ENCODE data around the gene ETS1.

DNA sequence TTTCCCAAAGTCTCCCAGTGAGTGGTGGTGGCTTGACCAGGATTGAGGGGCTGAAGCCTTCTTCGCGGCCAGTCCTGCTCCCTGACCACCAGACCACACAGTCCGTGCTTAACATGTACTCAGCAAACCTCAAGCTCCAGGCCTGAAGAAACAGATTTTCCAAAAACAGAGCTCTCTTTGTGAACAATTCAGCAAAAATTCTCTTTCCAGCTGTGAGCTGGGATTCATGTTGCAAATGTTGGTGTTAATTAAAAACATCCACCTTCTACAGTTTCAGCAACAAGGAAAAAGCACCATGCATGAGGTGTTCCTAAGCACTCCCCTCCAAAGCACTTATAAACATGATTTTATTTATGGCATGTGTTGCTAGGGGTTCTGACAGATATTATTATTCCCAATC, 129.5 kb downstream of the ETS1 start:
- TF ChIP-seq, protein P1, sequence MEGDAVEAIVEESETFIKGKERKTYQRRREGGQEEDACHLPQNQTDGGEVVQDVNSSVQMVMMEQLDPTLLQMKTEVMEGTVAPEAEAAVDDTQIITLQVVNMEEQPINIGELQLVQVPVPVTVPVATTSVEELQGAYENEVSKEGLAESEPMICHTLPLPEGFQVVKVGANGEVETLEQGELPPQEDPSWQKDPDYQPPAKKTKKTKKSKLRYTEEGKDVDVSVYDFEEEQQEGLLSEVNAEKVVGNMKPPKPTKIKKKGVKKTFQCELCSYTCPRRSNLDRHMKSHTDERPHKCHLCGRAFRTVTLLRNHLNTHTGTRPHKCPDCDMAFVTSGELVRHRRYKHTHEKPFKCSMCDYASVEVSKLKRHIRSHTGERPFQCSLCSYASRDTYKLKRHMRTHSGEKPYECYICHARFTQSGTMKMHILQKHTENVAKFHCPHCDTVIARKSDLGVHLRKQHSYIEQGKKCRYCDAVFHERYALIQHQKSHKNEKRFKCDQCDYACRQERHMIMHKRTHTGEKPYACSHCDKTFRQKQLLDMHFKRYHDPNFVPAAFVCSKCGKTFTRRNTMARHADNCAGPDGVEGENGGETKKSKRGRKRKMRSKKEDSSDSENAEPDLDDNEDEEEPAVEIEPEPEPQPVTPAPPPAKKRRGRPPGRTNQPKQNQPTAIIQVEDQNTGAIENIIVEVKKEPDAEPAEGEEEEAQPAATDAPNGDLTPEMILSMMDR (IDR thresholded peaks at IDR 0.05) = no peak
- TF ChIP-seq POLR2A (IDR thresholded peaks at IDR 0.05) = no peak

Measured in heart left ventricle (tissue), 13 donors.